ENCODE data around the gene SIRPA. TPM values are rescaled to one million over a fixed set of nuclear protein-coding genes. Genes with fewer than 3 reads are reported as not detected.

The SIRPA gene
- total RNA-seq, 1 experiment from 2014 or later: 8.9 TPM

- TF ChIP-seq, protein P1, sequence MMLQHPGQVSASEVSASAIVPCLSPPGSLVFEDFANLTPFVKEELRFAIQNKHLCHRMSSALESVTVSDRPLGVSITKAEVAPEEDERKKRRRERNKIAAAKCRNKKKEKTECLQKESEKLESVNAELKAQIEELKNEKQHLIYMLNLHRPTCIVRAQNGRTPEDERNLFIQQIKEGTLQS (CRISPR knock-in tag; conservative IDR thresholded peaks at IDR 0.05): no peak
- TF ChIP-seq ZNF416 (CRISPR knock-in tag; IDR thresholded peaks at IDR 0.05) (no peak), E2F5 (CRISPR knock-in tag; IDR thresholded peaks at IDR 0.05) (no peak), ZNF317 (CRISPR knock-in tag; IDR thresholded peaks at IDR 0.05; ENCODE audit: borderline replicate concordance, low read depth) (no peak)
Observed at GRCh38 chr20:1982686-1983085, 87.5 kb downstream of the SIRPA start (continued).

DNA sequence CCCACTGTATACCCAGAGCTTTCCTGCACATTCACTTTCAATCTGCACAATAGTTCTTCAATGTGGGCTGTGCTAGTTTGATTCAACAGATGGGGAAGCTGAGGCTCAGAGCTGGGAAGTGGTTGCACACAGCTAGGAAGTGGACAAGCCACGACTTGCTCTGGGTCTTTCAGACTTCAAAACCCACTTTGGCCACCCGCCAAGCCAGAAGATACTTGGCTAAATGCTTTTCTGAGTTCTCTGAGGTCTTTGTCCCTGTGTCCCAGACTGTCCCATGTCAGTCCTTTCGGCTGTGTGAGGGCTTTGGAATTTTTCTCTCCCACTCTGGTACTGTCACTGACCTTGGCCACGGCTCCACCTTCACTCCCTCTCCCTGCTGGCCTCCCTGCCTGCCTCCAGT lies 88.1 kb downstream of the SIRPA start:
- no peak for ATAC-seq
- Mint-ChIP-seq H3K4me3 (no peak overlapping the region), H3K27me3 (ENCODE audit: low read depth) (peaks cover 4% of the 10 kb centered on the region; the same call in 1 of the 2 replicates), H3K9me3 (no peaks in the 10 kb centered on the region), H3K27ac (no peak overlapping the region), H3K36me3 (no peaks in the 10 kb centered on the region), H3K4me1 (no peaks in the 10 kb centered on the region)
- TF ChIP-seq E2F5 (CRISPR knock-in tag; IDR thresholded peaks at IDR 0.05) (no peak), SMAD4 (CRISPR knock-in tag; IDR thresholded peaks at IDR 0.05) (no peak), E2F4 (CRISPR knock-in tag; IDR thresholded peaks at IDR 0.05; ENCODE audit: borderline replicate concordance, low read depth) (no peak), CREB1 (CRISPR knock-in tag; IDR thresholded peaks at IDR 0.05) (no peak), ZNF219 (CRISPR knock-in tag; IDR thresholded peaks at IDR 0.05; ENCODE audit: borderline replicate concordance) (no peak), ATF1 (CRISPR knock-in tag; IDR thresholded peaks at IDR 0.05) (no peak), MXD4 (CRISPR knock-in tag; IDR thresholded peaks at IDR 0.05; ENCODE audit: borderline replicate concordance) (no peak), ZSCAN18 (CRISPR knock-in tag; IDR thresholded peaks at IDR 0.05) (no peak), ZNF671 (CRISPR knock-in tag; IDR thresholded peaks at IDR 0.05) (no peak), PREB (CRISPR knock-in tag; IDR thresholded peaks at IDR 0.05; ENCODE audit: borderline replicate concordance) (no peak)
- TF ChIP-seq, protein P2, sequence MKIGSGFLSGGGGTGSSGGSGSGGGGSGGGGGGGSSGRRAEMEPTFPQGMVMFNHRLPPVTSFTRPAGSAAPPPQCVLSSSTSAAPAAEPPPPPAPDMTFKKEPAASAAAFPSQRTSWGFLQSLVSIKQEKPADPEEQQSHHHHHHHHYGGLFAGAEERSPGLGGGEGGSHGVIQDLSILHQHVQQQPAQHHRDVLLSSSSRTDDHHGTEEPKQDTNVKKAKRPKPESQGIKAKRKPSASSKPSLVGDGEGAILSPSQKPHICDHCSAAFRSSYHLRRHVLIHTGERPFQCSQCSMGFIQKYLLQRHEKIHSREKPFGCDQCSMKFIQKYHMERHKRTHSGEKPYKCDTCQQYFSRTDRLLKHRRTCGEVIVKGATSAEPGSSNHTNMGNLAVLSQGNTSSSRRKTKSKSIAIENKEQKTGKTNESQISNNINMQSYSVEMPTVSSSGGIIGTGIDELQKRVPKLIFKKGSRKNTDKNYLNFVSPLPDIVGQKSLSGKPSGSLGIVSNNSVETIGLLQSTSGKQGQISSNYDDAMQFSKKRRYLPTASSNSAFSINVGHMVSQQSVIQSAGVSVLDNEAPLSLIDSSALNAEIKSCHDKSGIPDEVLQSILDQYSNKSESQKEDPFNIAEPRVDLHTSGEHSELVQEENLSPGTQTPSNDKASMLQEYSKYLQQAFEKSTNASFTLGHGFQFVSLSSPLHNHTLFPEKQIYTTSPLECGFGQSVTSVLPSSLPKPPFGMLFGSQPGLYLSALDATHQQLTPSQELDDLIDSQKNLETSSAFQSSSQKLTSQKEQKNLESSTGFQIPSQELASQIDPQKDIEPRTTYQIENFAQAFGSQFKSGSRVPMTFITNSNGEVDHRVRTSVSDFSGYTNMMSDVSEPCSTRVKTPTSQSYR (CRISPR knock-in tag; IDR thresholded peaks at IDR 0.05): no peak
- TF ChIP-seq, protein P1 (CRISPR knock-in tag; conservative IDR thresholded peaks at IDR 0.05): no peak
- TF ChIP-seq, protein P3, sequence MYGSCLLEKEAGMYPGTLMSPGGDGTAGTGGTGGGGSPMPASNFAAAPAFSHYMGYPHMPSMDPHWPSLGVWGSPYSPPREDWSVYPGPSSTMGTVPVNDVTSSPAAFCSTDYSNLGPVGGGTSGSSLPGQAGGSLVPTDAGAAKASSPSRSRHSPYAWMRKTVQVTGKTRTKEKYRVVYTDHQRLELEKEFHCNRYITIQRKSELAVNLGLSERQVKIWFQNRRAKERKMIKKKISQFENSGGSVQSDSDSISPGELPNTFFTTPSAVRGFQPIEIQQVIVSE (CRISPR knock-in tag; IDR thresholded peaks at IDR 0.05; ENCODE audit: borderline replicate concordance): no peak
- no peak for DNase-seq (ENCODE audit: low spot score)
- ChIA-PET POLR2A (no interaction called here), CTCF (no interaction called here)
